GM23338 (cell line): ENCODE results near the gene OTP. TPM values are rescaled to one million over a fixed set of nuclear protein-coding genes. Genes with fewer than 3 reads are reported as not detected.

Source experiments
- ATAC-seq: fragments of 200-7000 bp; cut with Tn5 transposase; 3 replicates; pipeline ENCODE4 v1.9.1; 2020
- DNase-seq: peaks from one replicate; pipeline ENCODE4 v3.0.0-alpha.2; 2015; ENCODE audit warnings: low spot score
- H2AFZ ChIP-seq: fragments of 200-600 bp; sonication (generic); 2 replicates; pipeline ENCODE4 v1.8.0; 2016; ENCODE audit warnings: antibody characterized with exemption, mild to moderate bottlenecking, moderate library complexity
- H3F3A ChIP-seq: fragments of 200-600 bp; sonication (generic); replicated peaks from 2 replicates; pipeline ENCODE4 v1.8.0; 2017; ENCODE audit warnings: antibody characterized with exemption, mixed run types, low read depth
- H3K27ac ChIP-seq: fragments of 200-600 bp; sonication (generic); 2 replicates; pipeline ENCODE4 v1.6.1; 2016; ENCODE audit warnings: low read depth
- H3K27me3 ChIP-seq: fragments of 200-600 bp; sonication (generic); 2 replicates; pipeline ENCODE4 v1.8.0; 2016; ENCODE audit warnings: mild to moderate bottlenecking, mixed run types, moderate library complexity; ENCODE audit not compliant: insufficient read depth
- H3K36me3 ChIP-seq: fragments of 200-600 bp; sonication (generic); 2 replicates; pipeline ENCODE4 v1.8.0; 2016; ENCODE audit warnings: mild to moderate bottlenecking; ENCODE audit not compliant: insufficient read depth
- H3K4me1 ChIP-seq: fragments of 200-600 bp; sonication (generic); 2 replicates; pipeline ENCODE4 v1.8.0; 2016; ENCODE audit warnings: mild to moderate bottlenecking, moderate library complexity; ENCODE audit not compliant: insufficient read depth
- H3K4me2 ChIP-seq: fragments of 200-600 bp; sonication (generic); 2 replicates; pipeline ENCODE4 v1.7.1; 2017; ENCODE audit warnings: mixed run types
- H3K4me3 ChIP-seq: fragments of 200-600 bp; sonication (generic); 2 replicates; pipeline ENCODE4 v1.6.1; 2016; ENCODE audit warnings: mixed run types
- H3K79me2 ChIP-seq: fragments of 200-600 bp; sonication (generic); replicated peaks from 2 replicates; pipeline ENCODE4 v1.8.0; 2017; ENCODE audit warnings: mild to moderate bottlenecking; ENCODE audit not compliant: insufficient read depth
- H3K9me2 ChIP-seq: fragments of 200-600 bp; sonication (generic); 2 replicates; pipeline ENCODE4 v1.8.0; 2017; ENCODE audit not compliant: insufficient read depth
- H4K20me1 ChIP-seq: fragments of 200-600 bp; sonication (generic); replicated peaks from 2 replicates; pipeline ENCODE4 v1.8.0; 2017; ENCODE audit warnings: mild to moderate bottlenecking; ENCODE audit not compliant: insufficient read depth
- H3K27ac Mint-ChIP-seq: 2 replicates; pipeline ENCODE4 v1.8.0; 2020; ENCODE audit warnings: inconsistent platforms, mild to moderate bottlenecking, moderate library complexity, mixed read lengths
- H3K27me3 Mint-ChIP-seq: 3 replicates; pipeline ENCODE4 v1.8.0; 2022; ENCODE audit warnings: low read depth, mild to moderate bottlenecking, moderate library complexity, mixed read lengths, inconsistent platforms; ENCODE audit not compliant: insufficient read depth, poor library complexity
- H3K36me3 Mint-ChIP-seq: 3 replicates; pipeline ENCODE4 v1.8.0; 2021; ENCODE audit warnings: low read depth, mild to moderate bottlenecking, inconsistent platforms, moderate library complexity, mixed read lengths
- H3K4me1 Mint-ChIP-seq: 3 replicates; pipeline ENCODE4 v1.8.0; 2020; ENCODE audit warnings: mild to moderate bottlenecking, inconsistent platforms, mixed read lengths
- H3K4me3 Mint-ChIP-seq: 3 replicates; pipeline ENCODE4 v1.8.0; 2021; ENCODE audit warnings: moderate library complexity, mild to moderate bottlenecking, inconsistent platforms, mixed read lengths
- H3K9me3 Mint-ChIP-seq: 3 replicates; pipeline ENCODE4 v1.8.0; 2020; ENCODE audit warnings: moderate library complexity, mild to moderate bottlenecking, inconsistent platforms, mixed read lengths
- CREB1 ChIP-seq: fragments of 250-450 bp; sonication (Bioruptor Pico); IDR thresholded peaks from 2 replicates; pipeline ENCODE4 v1.5.0; 2020; ENCODE audit warnings: low read depth, mild to moderate bottlenecking, moderate library complexity
- EZH2 ChIP-seq: fragments of 200-600 bp; sonication (generic); IDR thresholded peaks from one replicate; pipeline ENCODE4 v1.8.0; 2017; ENCODE audit warnings: antibody characterized with exemption, mild to moderate bottlenecking, low read depth; ENCODE audit not compliant: unreplicated experiment
- EZH2phosphoT487 ChIP-seq: fragments of 200-600 bp; sonication (generic); IDR thresholded peaks from one replicate; pipeline ENCODE4 v1.8.1; 2018; ENCODE audit warnings: antibody characterized with exemption; ENCODE audit not compliant: unreplicated experiment
- JUNB ChIP-seq: IDR thresholded peaks from one replicate; pipeline ENCODE4 v1.6.1; 2016; ENCODE audit warnings: antibody characterized with exemption; ENCODE audit not compliant: unreplicated experiment
- NANOG ChIP-seq: IDR thresholded peaks from 2 replicates; pipeline ENCODE4 v1.6.1; 2016; ENCODE audit warnings: antibody characterized with exemption, borderline replicate concordance
- POLR2AphosphoS5 ChIP-seq: IDR thresholded peaks from 2 replicates; pipeline ENCODE4 v1.6.1; 2016; ENCODE audit warnings: antibody characterized with exemption, low read depth
- ZNF114 ChIP-seq: fragments of 250-450 bp; sonication (Bioruptor Pico); IDR thresholded peaks from 2 replicates; pipeline ENCODE4 v1.5.0; 2020; ENCODE audit warnings: mild to moderate bottlenecking, moderate library complexity
- ZNF331 ChIP-seq: fragments of 250-450 bp; sonication (Bioruptor Pico); IDR thresholded peaks from 2 replicates; pipeline ENCODE4 v1.5.0; 2020; ENCODE audit warnings: low read depth, mild to moderate bottlenecking, moderate library complexity
- polyA plus RNA-seq: library from polyadenylated mRNA; unstranded; fragments of >200 nt; fragmentation: Nextera tagmentation; extraction: Ambion mirVana; gene quantifications from 2 replicates; pipeline ENCODE4 v1.2.1, GENCODE V29; 2016
- total RNA-seq: library from RNA; depleted of rRNA; stranded (reverse); fragments of >200 nt; shearing (Covaris generic); gene quantifications from 2 replicates; pipeline ENCODE4 v1.2.3, GENCODE V29; 2014
- TF ChIP-seq, protein P1 (sequence below): IDR thresholded peaks from one replicate; pipeline ENCODE4 v1.6.1; 2018; ENCODE audit warnings: antibody characterized with exemption; ENCODE audit not compliant: unreplicated experiment
- TF ChIP-seq, protein P2 (sequence below): IDR thresholded peaks from 2 replicates; pipeline ENCODE4 v1.6.1; 2016; ENCODE audit warnings: antibody characterized with exemption

OTP gene
- total and polyA plus RNA-seq, 2 experiments from 2014 or later = not detected

DNA sequence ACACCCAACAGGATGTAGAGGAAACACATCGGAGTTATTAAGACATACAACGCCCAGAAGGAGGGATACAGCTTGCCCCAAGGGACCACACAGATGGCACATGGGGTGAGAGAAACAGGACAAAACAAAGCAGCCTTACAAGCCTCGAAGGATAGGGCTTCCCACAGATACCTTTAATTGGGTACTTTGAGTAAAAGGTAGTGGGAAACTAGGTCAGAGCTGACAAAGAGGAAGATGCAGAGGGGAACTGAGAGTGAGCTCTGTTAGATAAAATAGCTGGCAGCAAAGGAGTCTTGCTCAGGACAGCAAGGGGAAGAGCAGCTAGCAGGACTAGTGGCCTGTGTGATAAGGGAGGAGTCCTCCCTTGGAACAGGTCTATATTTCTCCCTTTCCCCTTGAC, 48.2 kb downstream of the OTP start:
- H3K27me3 ChIP-seq = no peaks in the 10 kb centered on the region
- H3K27ac ChIP-seq = no peak overlapping the region
- peak; percentile 68 for ATAC-seq
- H2AFZ ChIP-seq = 0 out of 2 replicates have a peak overlapping the region, but pooled peaks have one; percentile 14
- no peak overlapping the region for H3K4me2 ChIP-seq
- H3K4me3 ChIP-seq = no peak overlapping the region
- no peaks in the 10 kb centered on the region for H4K20me1 ChIP-seq
- TF ChIP-seq EZH2 (no peak), ZNF114 (CRISPR knock-in tag) (no peak), ZNF331 (no peak), CREB1 (CRISPR knock-in tag) (no peak), JUNB (no peak), POLR2AphosphoS5 (no peak), EZH2phosphoT487 (no peak)
- TF ChIP-seq, protein P1, sequence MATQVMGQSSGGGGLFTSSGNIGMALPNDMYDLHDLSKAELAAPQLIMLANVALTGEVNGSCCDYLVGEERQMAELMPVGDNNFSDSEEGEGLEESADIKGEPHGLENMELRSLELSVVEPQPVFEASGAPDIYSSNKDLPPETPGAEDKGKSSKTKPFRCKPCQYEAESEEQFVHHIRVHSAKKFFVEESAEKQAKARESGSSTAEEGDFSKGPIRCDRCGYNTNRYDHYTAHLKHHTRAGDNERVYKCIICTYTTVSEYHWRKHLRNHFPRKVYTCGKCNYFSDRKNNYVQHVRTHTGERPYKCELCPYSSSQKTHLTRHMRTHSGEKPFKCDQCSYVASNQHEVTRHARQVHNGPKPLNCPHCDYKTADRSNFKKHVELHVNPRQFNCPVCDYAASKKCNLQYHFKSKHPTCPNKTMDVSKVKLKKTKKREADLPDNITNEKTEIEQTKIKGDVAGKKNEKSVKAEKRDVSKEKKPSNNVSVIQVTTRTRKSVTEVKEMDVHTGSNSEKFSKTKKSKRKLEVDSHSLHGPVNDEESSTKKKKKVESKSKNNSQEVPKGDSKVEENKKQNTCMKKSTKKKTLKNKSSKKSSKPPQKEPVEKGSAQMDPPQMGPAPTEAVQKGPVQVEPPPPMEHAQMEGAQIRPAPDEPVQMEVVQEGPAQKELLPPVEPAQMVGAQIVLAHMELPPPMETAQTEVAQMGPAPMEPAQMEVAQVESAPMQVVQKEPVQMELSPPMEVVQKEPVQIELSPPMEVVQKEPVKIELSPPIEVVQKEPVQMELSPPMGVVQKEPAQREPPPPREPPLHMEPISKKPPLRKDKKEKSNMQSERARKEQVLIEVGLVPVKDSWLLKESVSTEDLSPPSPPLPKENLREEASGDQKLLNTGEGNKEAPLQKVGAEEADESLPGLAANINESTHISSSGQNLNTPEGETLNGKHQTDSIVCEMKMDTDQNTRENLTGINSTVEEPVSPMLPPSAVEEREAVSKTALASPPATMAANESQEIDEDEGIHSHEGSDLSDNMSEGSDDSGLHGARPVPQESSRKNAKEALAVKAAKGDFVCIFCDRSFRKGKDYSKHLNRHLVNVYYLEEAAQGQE = no peak
- Mint-ChIP-seq H3K4me1 (no peaks in the 10 kb centered on the region), H3K27ac (no peak overlapping the region), H3K36me3 (no peaks in the 10 kb centered on the region), H3K9me3 (peaks cover 11% of the 10 kb centered on the region; the same call in 2 of the 3 replicates), H3K4me3 (no peak overlapping the region), H3K27me3 (no peaks in the 10 kb centered on the region)
- H3K4me1 ChIP-seq = no peaks in the 10 kb centered on the region
- no peaks in the 10 kb centered on the region for H3F3A ChIP-seq
- no peaks in the 10 kb centered on the region for H3K9me2 ChIP-seq
- H3K36me3 ChIP-seq = no peaks in the 10 kb centered on the region
- no peaks in the 10 kb centered on the region for H3K79me2 ChIP-seq
- DNase-seq = peak; percentile 6

DNA sequence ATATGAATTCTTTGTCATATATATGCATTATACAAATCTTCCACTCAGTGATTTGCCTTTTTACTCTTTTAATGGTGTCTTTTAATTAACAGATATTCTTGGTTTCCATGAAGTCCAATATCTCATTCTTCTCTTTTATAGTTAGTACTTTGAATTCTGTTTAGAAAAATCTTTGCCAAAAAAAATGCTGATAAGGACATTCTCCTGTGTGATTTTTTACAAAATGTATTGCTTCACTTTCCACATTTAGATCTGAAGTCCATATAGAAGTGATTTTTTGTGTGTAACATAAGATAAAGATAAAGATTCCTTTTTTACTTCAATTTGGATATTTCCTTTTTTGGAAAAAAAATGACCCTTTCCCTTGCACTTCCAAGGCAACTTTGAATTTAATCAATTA, 50.3 kb downstream of the OTP start:
- H3K79me2 ChIP-seq = no peaks in the 10 kb centered on the region
- ATAC-seq (no peak), DNase-seq (no peak)
- Mint-ChIP-seq H3K4me3 (no peak overlapping the region), H3K4me1 (no peaks in the 10 kb centered on the region), H3K27me3 (no peaks in the 10 kb centered on the region), H3K9me3 (peaks cover 11% of the 10 kb centered on the region; the same call in 2 of the 3 replicates), H3K36me3 (no peaks in the 10 kb centered on the region), H3K27ac (no peak overlapping the region)
- H3K27me3 ChIP-seq = no peaks in the 10 kb centered on the region
- H3K4me3 ChIP-seq = no peak overlapping the region
- H3K27ac ChIP-seq = no peak overlapping the region
- H3K4me1 ChIP-seq = no peaks in the 10 kb centered on the region
- H2AFZ ChIP-seq = no peak overlapping the region
- H3K4me2 ChIP-seq = no peak overlapping the region
- H3K36me3 ChIP-seq = no peaks in the 10 kb centered on the region
- H3F3A ChIP-seq = no peaks in the 10 kb centered on the region
- H4K20me1 ChIP-seq = no peaks in the 10 kb centered on the region
- H3K9me2 ChIP-seq = no peaks in the 10 kb centered on the region
- TF ChIP-seq ZNF114 (CRISPR knock-in tag) (no peak), CREB1 (CRISPR knock-in tag) (no peak), EZH2phosphoT487 (no peak), NANOG (no peak), POLR2AphosphoS5 (no peak), JUNB (no peak), EZH2 (no peak)
- TF ChIP-seq, protein P1 = no peak
- TF ChIP-seq, protein P2, sequence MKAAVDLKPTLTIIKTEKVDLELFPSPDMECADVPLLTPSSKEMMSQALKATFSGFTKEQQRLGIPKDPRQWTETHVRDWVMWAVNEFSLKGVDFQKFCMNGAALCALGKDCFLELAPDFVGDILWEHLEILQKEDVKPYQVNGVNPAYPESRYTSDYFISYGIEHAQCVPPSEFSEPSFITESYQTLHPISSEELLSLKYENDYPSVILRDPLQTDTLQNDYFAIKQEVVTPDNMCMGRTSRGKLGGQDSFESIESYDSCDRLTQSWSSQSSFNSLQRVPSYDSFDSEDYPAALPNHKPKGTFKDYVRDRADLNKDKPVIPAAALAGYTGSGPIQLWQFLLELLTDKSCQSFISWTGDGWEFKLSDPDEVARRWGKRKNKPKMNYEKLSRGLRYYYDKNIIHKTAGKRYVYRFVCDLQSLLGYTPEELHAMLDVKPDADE = no peak
